Neutrophil (primary cell): ENCODE measurements around the gene ZNF79.

Experiments used
- H3K27ac ChIP-seq: fragments of 200-600 bp; sonication (generic); 2 replicates; pipeline ENCODE4 v1.5.1; 2016; ENCODE audit warnings: mild to moderate bottlenecking, moderate library complexity
- H3K27me3 ChIP-seq: fragments of 200-600 bp; sonication (generic); 2 replicates; pipeline ENCODE4 v1.6.0; 2016; ENCODE audit warnings: mild to moderate bottlenecking
- H3K36me3 ChIP-seq: fragments of 200-600 bp; sonication (generic); 2 replicates; pipeline ENCODE4 v1.5.1; 2017
- H3K4me1 ChIP-seq, 2 experiments: fragments of 200-600 bp in 1 of 2; sonication (generic) in 1 of 2; 1 replicate in 1 of 2; 2 replicates in 1 of 2; pipeline versions ENCODE4 v1.5.1 to v1.6.1; 2013 to 2016; ENCODE audit warnings: low read depth in 1 of 2, low read length in 1 of 2, mild to moderate bottlenecking in 1 of 2, moderate library complexity in 1 of 2; ENCODE audit not compliant: control insufficient read depth in 1 of 2, insufficient read depth in 1 of 2
- H3K4me3 ChIP-seq, 2 experiments: fragments of 200-600 bp in 1 of 2; sonication (generic) in 1 of 2; 1 replicate in 1 of 2; 2 replicates in 1 of 2; pipeline ENCODE4 v1.5.1; 2013 to 2016; ENCODE audit warnings: low read depth in 1 of 2, low read length in 1 of 2, mild to moderate bottlenecking in 1 of 2, moderate library complexity in 1 of 2
- H3K9me3 ChIP-seq: fragments of 200-600 bp; sonication (generic); 2 replicates; pipeline ENCODE4 v1.5.1; 2016
- CTCF ChIP-seq: fragments of 200-600 bp; sonication (generic); IDR thresholded peaks from 2 replicates; pipeline ENCODE4 v1.5.1; 2016; ENCODE audit warnings: antibody characterized with exemption

ZNF79 gene

GRCh38 chr9:127473932-127474331 is 49.8 kb downstream of the ZNF79 start:
- H3K9me3 ChIP-seq = no peaks in the 10 kb centered on the region
- H3K27ac ChIP-seq = no peak overlapping the region
- no peak for TF ChIP-seq CTCF
- H3K27me3 ChIP-seq = no peaks in the 10 kb centered on the region
- H3K4me3 ChIP-seq = no peak overlapping the region
- peaks cover 6% of the 10 kb centered on the region in 2 experiments for H3K4me1 ChIP-seq
- peaks cover 83% of the 10 kb centered on the region for H3K36me3 ChIP-seq

- Histone ChIP-seq H3K27ac (no peak overlapping the region), H3K27me3 (no peaks in the 10 kb centered on the region), H3K36me3 (peaks cover 86% of the 10 kb centered on the region), H3K4me1 (peaks cover 6% of the 10 kb centered on the region in 2 experiments), H3K9me3 (no peaks in the 10 kb centered on the region), H3K4me3 (no peak overlapping the region)
- no peak for TF ChIP-seq CTCF
Measured at GRCh38 chr9:127474592-127474991, 50.4 kb downstream of the ZNF79 start.

- no peak overlapping the region for H3K27ac ChIP-seq
- TF ChIP-seq CTCF = no peak
- no peak overlapping the region for H3K4me3 ChIP-seq
- no peaks in the 10 kb centered on the region for H3K27me3 ChIP-seq
- H3K4me1 ChIP-seq = peaks cover 6% of the 10 kb centered on the region in 2 experiments
- peaks cover 5% of the 10 kb centered on the region for H3K9me3 ChIP-seq
- peaks cover 92% of the 10 kb centered on the region for H3K36me3 ChIP-seq
Measured at GRCh38 chr9:127479507-127480081, 55.4 kb downstream of the ZNF79 start.

- Histone ChIP-seq H3K36me3 (peaks cover 96% of the 10 kb centered on the region), H3K27ac (no peak overlapping the region), H3K9me3 (peaks cover 5% of the 10 kb centered on the region), H3K4me3 (no peak overlapping the region), H3K4me1 (no peaks in the 10 kb centered on the region), H3K27me3 (no peaks in the 10 kb centered on the region)
- TF ChIP-seq CTCF = no peak
Measured at GRCh38 chr9:127482662-127483061, 58.5 kb downstream of the ZNF79 start.

GRCh38 chr9:127485995-127486394 is 61.8 kb downstream of the ZNF79 start:
- H3K36me3 ChIP-seq = peaks cover 96% of the 10 kb centered on the region
- no peaks in the 10 kb centered on the region for H3K27me3 ChIP-seq
- H3K4me3 ChIP-seq = no peak overlapping the region
- no peaks in the 10 kb centered on the region for H3K9me3 ChIP-seq
- no peak overlapping the region for H3K27ac ChIP-seq
- no peaks in the 10 kb centered on the region for H3K4me1 ChIP-seq
- no peak for TF ChIP-seq CTCF
